Body of pancreas (tissue), 4 donors: ENCODE measurements around the gene IL22.

Source experiments
- CTCF ChIP-seq, 7 experiments: fragments of 450-650 bp in 4 of 7; fragments of 200-600 bp in 3 of 7; sonication (generic) in 3 of 7; IDR thresholded peaks; one replicate each; pipeline ENCODE4 v1.5.1; 2016 to 2019; ENCODE audit warnings: antibody characterized with exemption in 7 of 7
- POLR2A ChIP-seq, 3 donors: fragments of 450-650 bp; IDR thresholded peaks; one replicate each; pipeline ENCODE4 v1.6.1; 2016; ENCODE audit warnings: antibody characterized with exemption in 3 of 3, mild to moderate bottlenecking in 2 of 3

GRCh38 chr12:68199127-68199526, 54.3 kb downstream of the IL22 start:
- TF ChIP-seq CTCF (IDR thresholded peaks at IDR 0.05): no peak
- TF ChIP-seq POLR2A (IDR thresholded peaks at IDR 0.05): no peak
